SK-N-SH (cell line): ENCODE data around the gene FSIP1.

Experiments used
- ELF1 ChIP-seq: IDR thresholded peaks from 2 replicates; pipeline ENCODE4 v1.4.0; 2012
- EP300 ChIP-seq, 2 experiments: IDR thresholded peaks; 2 replicates each; pipeline versions ENCODE4 v1.4.0 to v1.6.1; 2012; ENCODE audit warnings: borderline replicate concordance in 1 of 2, low read depth in 1 of 2, low read length in 1 of 2
- FOSL2 ChIP-seq: IDR thresholded peaks from 2 replicates; pipeline ENCODE4 v1.4.0; 2012; ENCODE audit warnings: low read depth, mild to moderate bottlenecking, moderate library complexity, borderline replicate concordance
- GABPA ChIP-seq: IDR thresholded peaks from 2 replicates; pipeline ENCODE4 v1.4.0; 2012; ENCODE audit warnings: low read depth, mild to moderate bottlenecking
- JUND ChIP-seq: IDR thresholded peaks from 2 replicates; pipeline ENCODE4 v1.4.0; 2012
- NFIC ChIP-seq: IDR thresholded peaks from 2 replicates; pipeline ENCODE4 v1.4.0; 2012; ENCODE audit warnings: borderline replicate concordance
- POLR2AphosphoS5 ChIP-seq: IDR thresholded peaks from 2 replicates; pipeline ENCODE4 v1.6.1; 2012; ENCODE audit warnings: low read depth, low read length
- RXRA ChIP-seq: IDR thresholded peaks from 2 replicates; pipeline ENCODE4 v1.4.0; 2012; ENCODE audit warnings: low read depth, mild to moderate bottlenecking, borderline replicate concordance
- SIN3A ChIP-seq: IDR thresholded peaks from 2 replicates; pipeline ENCODE4 v1.6.1; 2012; ENCODE audit warnings: low read depth, mild to moderate bottlenecking, low read length, moderate library complexity, borderline replicate concordance
- TEAD4 ChIP-seq: IDR thresholded peaks from 2 replicates; pipeline ENCODE4 v1.4.0; 2012; ENCODE audit warnings: mild to moderate bottlenecking, borderline replicate concordance; ENCODE audit not compliant: insufficient read depth
- TF ChIP-seq, protein P1 (sequence below): fragments of 200-600 bp; sonication (generic); IDR thresholded peaks from 2 replicates; pipeline ENCODE4 v1.6.1; 2017; ENCODE audit warnings: antibody characterized with exemption, mild to moderate bottlenecking, moderate library complexity
- TF ChIP-seq, protein P2 (sequence below): IDR thresholded peaks from 2 replicates; pipeline ENCODE4 v1.6.1; 2012; ENCODE audit warnings: mild to moderate bottlenecking, low read depth, low read length, moderate library complexity
- TF ChIP-seq, protein P3 (sequence below): IDR thresholded peaks from 2 replicates; pipeline ENCODE4 v1.4.0; 2012; ENCODE audit warnings: low read depth, borderline replicate concordance
- TF ChIP-seq, protein P4 (sequence below): IDR thresholded peaks from 2 replicates; pipeline ENCODE4 v1.4.0; 2012; ENCODE audit warnings: low read depth

DNA sequence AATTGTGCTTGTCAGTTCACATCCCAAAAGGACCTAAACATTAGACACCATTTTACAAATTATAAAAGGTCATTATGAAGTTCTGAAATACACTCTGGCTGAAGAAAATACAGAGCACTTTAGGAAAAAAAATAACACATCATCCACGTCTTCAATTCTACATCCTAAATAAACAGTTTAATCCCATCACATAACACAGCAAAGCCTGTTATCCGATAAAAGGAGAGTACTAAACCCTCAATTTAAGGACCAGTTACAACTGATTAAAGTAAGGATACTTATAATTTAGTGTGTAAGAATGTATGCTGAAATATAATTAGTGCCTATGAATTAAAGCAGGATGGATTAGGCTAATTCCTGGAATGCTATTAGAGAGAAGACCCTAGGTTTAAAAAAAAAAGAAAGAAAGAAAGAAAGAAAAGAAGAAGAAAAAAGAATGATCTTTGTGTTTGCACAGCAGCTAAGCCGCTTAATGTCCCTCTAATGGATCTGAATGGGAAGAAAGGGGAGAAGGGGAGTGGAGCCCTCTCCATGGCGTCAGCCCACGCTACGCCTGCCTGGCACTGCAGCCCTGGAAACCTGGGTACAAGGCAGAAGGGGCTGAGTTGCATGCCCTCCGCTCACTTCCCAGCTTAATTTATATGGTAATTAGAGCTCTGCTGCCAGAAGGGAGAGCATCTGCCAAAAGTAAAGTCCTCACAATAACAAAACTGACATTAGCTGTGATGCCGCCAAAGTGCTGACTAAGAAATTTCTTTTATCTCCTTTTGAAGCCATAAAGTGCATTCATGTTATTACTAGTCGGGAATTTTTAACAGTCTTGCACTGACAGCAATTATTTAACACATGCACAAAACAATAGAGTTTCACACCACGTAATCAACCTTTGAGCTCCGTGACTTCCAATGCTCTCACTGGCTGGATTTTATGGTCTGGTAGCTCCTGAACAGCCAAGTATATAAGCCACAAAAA is 90.0 kb downstream of the FSIP1 start:
- TF ChIP-seq POLR2AphosphoS5 (no peak), NFIC (no peak), GABPA (no peak), TEAD4 (no peak), RXRA (no peak), EP300 (IDR thresholded peaks at IDR 0.05; ENCODE audit: borderline replicate concordance in 1 of 2, low read depth in 1 of 2, low read length in 1 of 2) (no peak), JUND (no peak), SIN3A (no peak), FOSL2 (no peak), ELF1 (no peak)
- TF ChIP-seq, protein P1, sequence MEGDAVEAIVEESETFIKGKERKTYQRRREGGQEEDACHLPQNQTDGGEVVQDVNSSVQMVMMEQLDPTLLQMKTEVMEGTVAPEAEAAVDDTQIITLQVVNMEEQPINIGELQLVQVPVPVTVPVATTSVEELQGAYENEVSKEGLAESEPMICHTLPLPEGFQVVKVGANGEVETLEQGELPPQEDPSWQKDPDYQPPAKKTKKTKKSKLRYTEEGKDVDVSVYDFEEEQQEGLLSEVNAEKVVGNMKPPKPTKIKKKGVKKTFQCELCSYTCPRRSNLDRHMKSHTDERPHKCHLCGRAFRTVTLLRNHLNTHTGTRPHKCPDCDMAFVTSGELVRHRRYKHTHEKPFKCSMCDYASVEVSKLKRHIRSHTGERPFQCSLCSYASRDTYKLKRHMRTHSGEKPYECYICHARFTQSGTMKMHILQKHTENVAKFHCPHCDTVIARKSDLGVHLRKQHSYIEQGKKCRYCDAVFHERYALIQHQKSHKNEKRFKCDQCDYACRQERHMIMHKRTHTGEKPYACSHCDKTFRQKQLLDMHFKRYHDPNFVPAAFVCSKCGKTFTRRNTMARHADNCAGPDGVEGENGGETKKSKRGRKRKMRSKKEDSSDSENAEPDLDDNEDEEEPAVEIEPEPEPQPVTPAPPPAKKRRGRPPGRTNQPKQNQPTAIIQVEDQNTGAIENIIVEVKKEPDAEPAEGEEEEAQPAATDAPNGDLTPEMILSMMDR = no peak
- TF ChIP-seq, protein P2, sequence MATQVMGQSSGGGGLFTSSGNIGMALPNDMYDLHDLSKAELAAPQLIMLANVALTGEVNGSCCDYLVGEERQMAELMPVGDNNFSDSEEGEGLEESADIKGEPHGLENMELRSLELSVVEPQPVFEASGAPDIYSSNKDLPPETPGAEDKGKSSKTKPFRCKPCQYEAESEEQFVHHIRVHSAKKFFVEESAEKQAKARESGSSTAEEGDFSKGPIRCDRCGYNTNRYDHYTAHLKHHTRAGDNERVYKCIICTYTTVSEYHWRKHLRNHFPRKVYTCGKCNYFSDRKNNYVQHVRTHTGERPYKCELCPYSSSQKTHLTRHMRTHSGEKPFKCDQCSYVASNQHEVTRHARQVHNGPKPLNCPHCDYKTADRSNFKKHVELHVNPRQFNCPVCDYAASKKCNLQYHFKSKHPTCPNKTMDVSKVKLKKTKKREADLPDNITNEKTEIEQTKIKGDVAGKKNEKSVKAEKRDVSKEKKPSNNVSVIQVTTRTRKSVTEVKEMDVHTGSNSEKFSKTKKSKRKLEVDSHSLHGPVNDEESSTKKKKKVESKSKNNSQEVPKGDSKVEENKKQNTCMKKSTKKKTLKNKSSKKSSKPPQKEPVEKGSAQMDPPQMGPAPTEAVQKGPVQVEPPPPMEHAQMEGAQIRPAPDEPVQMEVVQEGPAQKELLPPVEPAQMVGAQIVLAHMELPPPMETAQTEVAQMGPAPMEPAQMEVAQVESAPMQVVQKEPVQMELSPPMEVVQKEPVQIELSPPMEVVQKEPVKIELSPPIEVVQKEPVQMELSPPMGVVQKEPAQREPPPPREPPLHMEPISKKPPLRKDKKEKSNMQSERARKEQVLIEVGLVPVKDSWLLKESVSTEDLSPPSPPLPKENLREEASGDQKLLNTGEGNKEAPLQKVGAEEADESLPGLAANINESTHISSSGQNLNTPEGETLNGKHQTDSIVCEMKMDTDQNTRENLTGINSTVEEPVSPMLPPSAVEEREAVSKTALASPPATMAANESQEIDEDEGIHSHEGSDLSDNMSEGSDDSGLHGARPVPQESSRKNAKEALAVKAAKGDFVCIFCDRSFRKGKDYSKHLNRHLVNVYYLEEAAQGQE = no peak
- TF ChIP-seq, protein P3, sequence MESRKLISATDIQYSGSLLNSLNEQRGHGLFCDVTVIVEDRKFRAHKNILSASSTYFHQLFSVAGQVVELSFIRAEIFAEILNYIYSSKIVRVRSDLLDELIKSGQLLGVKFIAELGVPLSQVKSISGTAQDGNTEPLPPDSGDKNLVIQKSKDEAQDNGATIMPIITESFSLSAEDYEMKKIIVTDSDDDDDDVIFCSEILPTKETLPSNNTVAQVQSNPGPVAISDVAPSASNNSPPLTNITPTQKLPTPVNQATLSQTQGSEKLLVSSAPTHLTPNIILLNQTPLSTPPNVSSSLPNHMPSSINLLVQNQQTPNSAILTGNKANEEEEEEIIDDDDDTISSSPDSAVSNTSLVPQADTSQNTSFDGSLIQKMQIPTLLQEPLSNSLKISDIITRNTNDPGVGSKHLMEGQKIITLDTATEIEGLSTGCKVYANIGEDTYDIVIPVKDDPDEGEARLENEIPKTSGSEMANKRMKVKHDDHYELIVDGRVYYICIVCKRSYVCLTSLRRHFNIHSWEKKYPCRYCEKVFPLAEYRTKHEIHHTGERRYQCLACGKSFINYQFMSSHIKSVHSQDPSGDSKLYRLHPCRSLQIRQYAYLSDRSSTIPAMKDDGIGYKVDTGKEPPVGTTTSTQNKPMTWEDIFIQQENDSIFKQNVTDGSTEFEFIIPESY = no peak
- TF ChIP-seq, protein P4, sequence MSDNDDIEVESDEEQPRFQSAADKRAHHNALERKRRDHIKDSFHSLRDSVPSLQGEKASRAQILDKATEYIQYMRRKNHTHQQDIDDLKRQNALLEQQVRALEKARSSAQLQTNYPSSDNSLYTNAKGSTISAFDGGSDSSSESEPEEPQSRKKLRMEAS = no peak
